HL-60/S4 treated with phorbol 12-myristate 13-acetate at 8.2 ng/mL for 4 days and 3 days (cell line): ENCODE data around the gene IFNA14.
"Not testable (repeated sequence)": the region's sequence is repeated elsewhere in the genome, so short reads cannot be mapped to it uniquely, and the experiment has no call there.

ENCODE experiments used
- in situ Hi-C: fragments of 300-500 bp; cut with MboI; formaldehyde crosslinking; loops from 2 replicates; pipeline ENCODE4 v1.15.0; 2022; ENCODE audit warnings: low sequenced_read_pairs

Gene IFNA14

DNA sequence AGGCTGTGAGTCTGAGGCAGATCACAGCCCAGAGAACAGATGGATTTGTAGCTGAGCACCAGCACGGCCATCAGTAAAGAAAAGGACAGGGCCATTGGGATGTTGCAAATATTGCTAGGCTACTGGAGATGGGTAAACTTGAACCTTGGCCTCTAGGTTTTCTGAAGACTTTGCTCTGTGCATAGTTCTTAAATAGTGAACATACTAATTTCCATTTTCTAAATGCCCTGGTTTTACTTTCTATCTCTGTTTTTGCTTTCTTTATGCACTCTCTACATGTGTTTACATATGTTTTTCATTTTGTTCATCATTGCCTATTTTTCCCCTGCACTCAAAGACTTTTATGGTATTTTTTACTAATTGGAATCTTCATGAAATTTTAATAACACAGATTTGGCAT is 22.6 kb downstream of the IFNA14 start, which contains the start of gene IFNA16:
IFNA16 (minus strand) TSS at position 101 of the 400 bp plus-strand sequence; CDS start at position 95, 6 bp downstream.
- in situ Hi-C loops = not testable (repeated sequence)

DNA sequence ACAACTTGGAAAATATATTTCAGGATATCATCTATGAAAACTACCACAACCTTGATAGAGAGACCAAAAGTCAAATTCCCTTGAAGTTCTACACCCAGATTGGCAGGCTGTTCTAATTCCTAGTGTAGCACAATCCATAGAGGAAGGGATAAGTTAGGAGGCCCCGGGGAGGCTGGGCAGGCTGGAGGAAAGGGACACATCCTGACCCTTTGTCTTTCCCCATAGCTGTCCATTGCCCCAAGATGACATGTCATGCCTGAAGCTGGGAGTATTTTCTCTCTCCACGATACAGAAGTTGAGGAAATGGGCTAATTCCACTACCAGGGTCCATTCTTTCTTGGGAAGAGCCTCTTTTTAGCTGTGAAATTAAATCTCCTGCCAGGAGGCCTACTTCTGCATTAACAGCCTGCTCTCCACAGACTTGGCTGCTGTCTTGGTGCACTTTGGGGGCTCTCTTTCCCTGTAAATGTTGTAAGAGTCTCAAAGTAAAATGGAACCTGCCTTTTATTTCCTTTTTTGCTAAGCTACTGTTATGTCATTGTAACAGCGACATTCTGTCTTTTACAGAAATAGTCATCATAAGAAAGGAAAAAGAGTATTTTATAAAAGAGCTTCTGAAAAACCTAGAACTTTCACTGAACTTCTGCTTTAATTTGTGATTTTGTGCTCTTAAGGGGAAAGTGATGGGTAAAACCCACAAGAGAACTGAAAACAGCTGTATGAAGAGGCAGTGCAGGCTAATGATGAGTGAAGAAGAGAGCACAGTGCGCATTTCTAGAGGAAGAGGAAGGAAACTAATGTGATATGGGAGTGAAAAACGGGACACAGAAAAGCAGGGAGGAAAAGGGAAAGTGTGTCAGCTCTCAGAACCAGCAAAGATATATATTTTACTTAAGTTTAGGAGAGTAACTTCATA is 26.1 kb downstream of the IFNA14 start:
- in situ Hi-C loops = not testable (repeated sequence)

DNA sequence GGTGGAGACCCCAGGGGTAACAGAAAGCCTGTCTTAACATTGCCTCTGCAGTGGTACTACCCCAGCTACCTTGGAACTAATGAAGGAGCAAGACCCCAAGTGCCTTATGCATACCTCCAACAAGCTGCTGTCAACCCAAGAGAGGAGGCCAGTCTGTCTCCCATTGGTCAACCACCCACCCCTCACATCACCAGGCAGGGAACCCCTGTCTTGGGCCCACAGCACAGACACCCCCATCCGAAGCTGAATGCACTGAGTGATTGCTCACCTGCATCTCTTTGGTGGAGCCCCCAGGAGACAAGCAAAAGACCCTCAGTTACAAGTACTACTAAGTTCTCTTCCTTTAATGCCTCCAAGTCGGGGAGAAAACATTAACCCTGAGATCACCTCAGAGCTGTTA is 27.6 kb downstream of the IFNA14 start:
- in situ Hi-C loops = not testable (repeated sequence)

DNA sequence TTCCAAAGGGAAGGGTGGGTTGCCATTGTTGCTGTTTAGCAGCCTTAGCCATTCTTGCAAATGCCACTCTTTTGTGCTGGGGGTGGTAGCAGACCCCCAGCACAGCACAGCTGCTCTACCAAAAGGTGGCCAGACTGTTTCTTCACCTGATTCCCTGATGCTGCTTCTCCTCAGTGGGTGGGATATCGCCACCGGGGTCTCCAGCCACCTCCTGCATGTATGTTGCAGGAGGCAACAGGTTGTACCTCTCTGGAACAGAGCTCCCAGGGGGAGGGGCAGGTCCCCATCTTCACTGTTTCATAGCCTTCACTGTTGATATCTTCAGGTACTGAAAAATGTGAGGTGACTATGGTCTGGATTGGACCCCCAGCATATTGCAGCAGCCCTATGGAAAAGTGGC is 29.0 kb downstream of the IFNA14 start:
- in situ Hi-C loops = not testable (repeated sequence)

DNA sequence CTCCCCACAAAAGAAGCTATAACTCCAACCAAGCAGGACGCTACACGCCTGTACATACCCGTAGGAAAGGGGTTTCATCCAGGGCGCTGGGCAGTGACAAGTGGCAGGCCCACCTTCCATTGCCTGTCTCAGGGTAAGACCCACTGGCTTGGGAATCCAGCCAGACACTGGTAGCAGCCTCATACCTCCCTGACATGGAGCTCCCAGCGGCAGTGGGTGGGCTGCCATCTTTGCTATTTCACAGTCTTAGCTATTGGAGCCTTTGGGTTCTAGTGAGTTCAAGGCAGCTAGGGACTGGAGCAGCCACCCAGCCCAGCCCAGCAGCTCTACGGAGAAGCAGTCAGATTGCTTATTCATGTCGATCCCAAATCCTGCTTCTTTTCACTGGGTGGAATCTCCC is 29.5 kb downstream of the IFNA14 start:
- in situ Hi-C loops = no loop called here

DNA sequence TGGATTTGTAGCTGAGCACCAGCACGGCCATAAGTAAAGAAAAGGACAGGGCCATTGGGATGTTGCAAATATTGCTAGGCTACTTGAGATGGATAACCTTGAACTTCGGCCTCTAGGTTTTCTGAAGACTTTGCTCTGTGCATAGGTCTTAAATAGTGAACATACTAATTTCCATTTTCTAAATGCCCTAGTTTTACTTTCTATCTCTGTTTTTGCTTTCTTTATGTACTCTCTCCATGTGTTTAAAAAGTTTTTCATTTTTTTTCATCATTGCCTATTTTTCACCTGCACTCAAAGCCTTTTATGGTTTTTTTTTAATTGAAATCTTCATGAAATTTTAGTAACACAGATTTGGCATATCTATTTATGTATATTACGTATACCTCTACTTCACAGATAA is 32.8 kb downstream of the IFNA14 start, which contains the start of gene IFNA10:
IFNA10 (minus strand) TSS at position 101 of the 400 bp plus-strand sequence; CDS start at position 55, 46 bp downstream.
- in situ Hi-C loops = not testable (repeated sequence)

DNA sequence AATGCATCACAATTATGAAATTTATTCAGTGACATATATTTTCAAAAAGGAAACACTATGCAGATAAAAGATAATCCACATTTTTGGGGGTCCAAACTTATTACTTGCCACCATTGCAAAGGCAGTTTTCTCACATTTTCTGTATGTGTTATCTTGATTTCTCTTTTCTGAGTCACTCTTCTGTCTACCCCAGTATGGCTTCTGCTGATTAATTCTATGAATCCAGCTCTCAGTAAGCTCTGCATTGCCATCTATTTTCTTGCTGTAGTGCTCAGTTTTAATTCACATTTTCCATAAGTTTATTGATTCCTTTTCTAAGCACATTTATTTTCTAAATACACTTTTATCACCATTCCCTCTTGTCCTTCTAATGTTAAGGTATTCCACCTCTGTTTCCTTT is 34.6 kb downstream of the IFNA14 start:
- in situ Hi-C loops = no loop called here

DNA sequence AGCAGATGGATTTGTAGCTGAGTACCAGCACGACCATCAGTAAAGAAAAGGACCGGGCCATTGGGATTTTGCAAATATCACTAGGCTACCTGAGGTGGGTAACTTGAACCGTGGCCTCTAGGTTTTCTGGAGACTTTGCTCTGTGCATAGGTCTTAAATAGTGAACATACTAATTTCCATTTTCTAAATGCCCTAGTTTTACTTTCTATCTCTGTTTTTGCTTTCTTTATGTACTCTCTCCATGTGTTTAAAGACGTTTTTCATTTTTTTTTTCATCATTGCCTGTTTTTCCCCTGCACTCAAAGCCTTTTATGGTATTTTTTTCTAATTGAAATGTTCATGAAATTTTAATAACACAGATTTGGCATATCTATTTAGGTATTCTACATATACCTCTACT is 37.7 kb downstream of the IFNA14 start, which contains the start of gene IFNA7:
IFNA7 (minus strand) TSS at position 101 of the 400 bp plus-strand sequence; CDS start at position 61, 40 bp downstream.
- in situ Hi-C loops = not testable (repeated sequence)

DNA sequence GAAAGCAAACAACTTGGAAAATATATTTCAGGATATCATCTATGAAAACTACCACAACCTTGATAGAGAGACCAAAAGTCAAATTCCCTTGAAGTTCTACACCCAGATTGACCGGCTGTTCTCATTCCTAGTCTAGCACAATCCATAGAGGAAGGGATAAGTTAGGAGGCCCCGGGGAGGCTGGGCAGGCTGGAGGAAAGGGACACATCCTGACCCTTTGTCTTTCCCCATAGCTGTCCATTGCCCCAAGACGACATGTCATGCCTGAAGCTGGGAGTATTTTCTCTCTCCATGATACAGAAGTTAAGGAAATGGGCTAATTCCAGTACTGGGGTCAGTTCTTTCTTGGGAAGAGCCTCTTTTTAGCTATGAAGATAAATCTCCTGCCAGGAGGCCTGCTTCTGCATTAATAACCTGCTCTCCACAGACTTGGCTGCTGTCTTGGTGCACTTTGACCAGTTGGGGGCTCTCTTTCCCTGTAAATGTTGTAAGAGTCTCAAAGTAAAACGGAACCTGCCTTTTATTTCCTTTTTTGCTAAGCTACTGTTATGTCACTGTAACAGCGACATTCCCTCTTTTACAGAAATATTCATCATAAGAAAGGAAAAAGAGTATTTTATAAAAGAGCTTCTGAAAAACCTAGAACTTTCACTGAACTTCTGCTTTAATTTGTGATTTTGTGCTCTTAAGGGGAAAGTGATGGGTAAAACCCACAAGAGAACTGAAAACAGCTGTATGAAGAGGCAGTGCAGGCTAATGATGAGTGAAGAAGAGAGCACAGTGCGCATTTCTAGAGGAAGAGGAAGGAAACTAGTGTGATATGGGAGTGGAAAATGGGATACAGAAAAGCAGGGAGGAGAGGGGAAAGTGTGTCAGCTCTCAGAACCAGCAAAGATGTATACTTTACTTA is 44.7 kb downstream of the IFNA14 start:
- in situ Hi-C loops = not testable (repeated sequence)
